Stimulated activated CD4-positive, alpha-beta T cell treated with anti-CD3 and anti-CD28 coated beads, Interleukin-1b, Interleukin-23, amount 100 ng/mL, for 4 hours (primary cell): ENCODE data around the gene LRIG3.
"Not testable (repeated sequence)": the region's sequence is repeated elsewhere in the genome, so short reads cannot be mapped to it uniquely, and the experiment has no call there.

Experiments
- DNase-seq, 2 donors: peaks; one replicate each; pipeline ENCODE4 v3.0.0-alpha.2; 2020; ENCODE audit warnings: low read depth in 2 of 2

Gene LRIG3, protein sequence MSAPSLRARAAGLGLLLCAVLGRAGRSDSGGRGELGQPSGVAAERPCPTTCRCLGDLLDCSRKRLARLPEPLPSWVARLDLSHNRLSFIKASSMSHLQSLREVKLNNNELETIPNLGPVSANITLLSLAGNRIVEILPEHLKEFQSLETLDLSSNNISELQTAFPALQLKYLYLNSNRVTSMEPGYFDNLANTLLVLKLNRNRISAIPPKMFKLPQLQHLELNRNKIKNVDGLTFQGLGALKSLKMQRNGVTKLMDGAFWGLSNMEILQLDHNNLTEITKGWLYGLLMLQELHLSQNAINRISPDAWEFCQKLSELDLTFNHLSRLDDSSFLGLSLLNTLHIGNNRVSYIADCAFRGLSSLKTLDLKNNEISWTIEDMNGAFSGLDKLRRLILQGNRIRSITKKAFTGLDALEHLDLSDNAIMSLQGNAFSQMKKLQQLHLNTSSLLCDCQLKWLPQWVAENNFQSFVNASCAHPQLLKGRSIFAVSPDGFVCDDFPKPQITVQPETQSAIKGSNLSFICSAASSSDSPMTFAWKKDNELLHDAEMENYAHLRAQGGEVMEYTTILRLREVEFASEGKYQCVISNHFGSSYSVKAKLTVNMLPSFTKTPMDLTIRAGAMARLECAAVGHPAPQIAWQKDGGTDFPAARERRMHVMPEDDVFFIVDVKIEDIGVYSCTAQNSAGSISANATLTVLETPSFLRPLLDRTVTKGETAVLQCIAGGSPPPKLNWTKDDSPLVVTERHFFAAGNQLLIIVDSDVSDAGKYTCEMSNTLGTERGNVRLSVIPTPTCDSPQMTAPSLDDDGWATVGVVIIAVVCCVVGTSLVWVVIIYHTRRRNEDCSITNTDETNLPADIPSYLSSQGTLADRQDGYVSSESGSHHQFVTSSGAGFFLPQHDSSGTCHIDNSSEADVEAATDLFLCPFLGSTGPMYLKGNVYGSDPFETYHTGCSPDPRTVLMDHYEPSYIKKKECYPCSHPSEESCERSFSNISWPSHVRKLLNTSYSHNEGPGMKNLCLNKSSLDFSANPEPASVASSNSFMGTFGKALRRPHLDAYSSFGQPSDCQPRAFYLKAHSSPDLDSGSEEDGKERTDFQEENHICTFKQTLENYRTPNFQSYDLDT

GRCh38 chr12:58920102-58920960 is at the start of gene LRIG3:
Gene LRIG3, minus strand, starts transcription at chr12:58920504. Its CDS starts 269 bp downstream, at chr12:58920235.
- no peak for DNase-seq

GRCh38 chr12:58969237-58969636 is 48.9 kb upstream of the LRIG3 start:
- DNase-seq = no peak

DNA sequence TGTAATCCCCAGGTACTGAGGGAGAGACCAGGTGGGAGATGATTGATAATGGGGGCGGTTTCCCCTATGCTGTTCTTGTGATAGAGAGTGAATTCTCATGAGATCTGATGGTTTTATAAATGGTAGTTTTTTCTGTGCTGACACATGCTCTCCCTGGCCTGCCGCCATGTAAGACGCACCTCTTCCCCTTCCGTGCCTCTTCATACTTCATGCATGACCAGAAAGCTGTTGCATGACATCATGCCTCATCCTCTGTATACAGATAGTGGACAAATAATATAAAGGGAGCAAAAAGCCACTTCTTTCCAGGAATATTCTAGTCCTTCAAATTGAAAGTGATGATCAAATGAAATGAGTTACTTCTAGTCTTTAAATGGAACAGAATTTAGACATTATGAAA is 47.3 kb upstream of the LRIG3 start:
- DNase-seq = no peak

- DNase-seq = no peak
Measured at GRCh38 chr12:58966939-58967338, 46.6 kb upstream of the LRIG3 start.

- DNase-seq = no peak
Measured at GRCh38 chr12:58965568-58965967, 45.3 kb upstream of the LRIG3 start.

GRCh38 chr12:58963844-58964243 is 43.5 kb upstream of the LRIG3 start:
- DNase-seq = no peak

GRCh38 chr12:58961906-58962305 is 41.6 kb upstream of the LRIG3 start:
- no peak for DNase-seq

- no peak for DNase-seq
Measured at GRCh38 chr12:58961166-58961565, 40.9 kb upstream of the LRIG3 start.

DNA sequence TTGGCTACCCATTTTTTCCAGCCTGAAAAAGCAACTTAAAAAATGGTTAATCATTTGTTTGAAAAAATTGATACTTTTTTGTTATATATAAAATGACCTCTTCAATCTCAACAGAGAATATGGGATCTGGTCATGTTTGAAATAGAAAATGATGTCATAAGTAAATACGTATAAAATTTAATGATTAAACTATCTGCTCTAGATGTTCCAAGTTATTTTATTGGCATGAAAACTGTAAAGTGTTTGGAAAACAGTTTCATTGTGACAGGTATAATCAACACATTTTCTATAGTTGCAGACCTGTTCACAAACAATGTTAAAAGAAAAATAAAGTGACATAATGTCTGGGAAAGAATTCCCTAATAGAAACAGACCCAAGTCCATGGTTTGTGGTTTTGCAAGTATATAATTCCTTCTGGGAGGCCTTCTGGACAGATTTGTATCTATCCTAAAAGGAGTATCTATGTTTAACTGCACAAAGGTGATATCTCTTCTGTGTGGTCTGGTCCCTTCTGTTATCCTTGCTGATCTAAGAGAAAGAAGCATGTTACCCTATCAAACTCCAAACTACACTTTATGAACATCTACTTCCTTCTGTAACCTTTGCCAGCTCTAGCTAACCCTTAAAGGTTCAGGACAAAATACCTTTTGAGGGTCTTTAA is 39.5 kb upstream of the LRIG3 start:
- DNase-seq = no peak

DNA sequence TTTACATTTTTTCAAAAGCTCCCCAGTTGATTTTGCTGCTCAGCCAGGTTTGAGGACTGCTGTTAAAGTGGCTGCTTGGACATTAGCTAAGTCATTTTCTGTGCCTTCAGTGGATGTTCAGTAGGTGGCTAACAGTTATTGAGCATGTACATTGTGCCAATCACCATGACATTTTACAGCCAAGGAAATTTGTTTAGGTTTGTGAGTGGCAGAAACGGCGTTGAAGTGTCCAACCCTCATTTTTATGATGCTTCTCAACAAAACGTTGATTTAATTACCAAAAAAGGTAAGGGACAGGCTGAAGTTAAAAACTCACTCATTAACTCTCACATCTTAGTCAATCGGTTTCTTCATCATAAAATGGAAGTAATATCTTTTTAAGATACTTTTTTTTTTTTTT is 37.0 kb upstream of the LRIG3 start:
- DNase-seq = no peak

DNA sequence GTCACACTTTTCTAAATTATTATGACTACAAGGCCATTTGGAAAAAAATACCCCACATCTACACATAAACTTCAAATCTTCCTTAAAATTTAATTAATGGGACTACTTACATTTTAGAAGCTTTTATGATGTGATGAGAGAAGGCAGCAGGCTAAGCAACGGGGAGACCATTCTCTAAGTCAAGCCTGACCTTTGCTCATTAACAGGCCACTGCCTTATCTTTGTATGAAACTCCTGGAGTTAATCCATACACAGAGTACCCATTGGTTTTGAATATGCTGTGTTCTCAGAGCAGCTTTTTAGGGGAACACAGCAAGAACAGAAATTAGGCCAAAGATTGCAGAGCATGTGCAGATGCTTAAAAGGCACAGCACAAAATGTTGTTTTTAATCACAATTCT is 35.5 kb upstream of the LRIG3 start:
- no peak for DNase-seq

- DNase-seq = no peak
Measured at GRCh38 chr12:58954002-58954401, 33.7 kb upstream of the LRIG3 start.

DNA sequence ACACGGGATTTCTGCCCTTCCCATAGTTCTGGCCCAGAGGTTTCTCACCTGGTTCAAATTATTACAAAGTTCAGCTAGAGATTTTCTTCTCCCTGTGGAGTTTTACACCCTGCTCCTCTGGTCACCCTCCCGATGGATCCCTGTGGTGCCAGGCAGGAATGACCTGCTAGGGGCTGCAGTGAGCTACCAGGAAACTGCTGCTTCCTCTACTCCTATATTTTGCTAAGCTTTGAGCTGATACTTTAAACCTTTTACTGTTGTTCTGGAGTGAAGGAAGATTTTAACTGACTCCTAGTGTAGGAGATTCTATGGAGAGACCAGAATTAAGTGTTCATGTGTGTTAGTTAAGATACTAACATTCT is 30.4 kb upstream of the LRIG3 start:
- no peak for DNase-seq

- DNase-seq = not testable (repeated sequence)
Measured at GRCh38 chr12:58949954-58950738, 29.8 kb upstream of the LRIG3 start.

- no peak for DNase-seq
Measured at GRCh38 chr12:58943079-58943478, 22.8 kb upstream of the LRIG3 start.

GRCh38 chr12:58942345-58942744 is 22.0 kb upstream of the LRIG3 start:
- DNase-seq = no peak

GRCh38 chr12:58939399-58940100 is 19.2 kb upstream of the LRIG3 start:
- DNase-seq = no peak

DNA sequence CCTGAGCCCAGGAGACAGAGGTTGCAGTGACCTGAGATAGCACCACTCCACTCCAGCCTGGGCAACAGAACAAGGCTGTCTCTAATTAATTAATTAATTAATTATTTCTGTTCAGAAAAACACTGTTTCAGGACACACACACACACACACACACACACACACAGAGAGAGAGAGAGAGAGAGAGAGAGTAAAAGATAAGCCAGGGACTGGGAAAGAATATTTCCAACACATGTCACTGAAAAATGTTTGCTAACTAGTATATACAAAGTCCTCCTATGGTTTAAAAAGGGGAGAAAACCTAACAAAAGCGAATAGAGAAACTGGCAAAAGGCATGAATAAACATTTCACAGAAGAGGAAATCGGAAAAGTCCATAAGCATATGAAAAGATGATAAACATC is 18.1 kb upstream of the LRIG3 start:
- DNase-seq = no peak

DNA sequence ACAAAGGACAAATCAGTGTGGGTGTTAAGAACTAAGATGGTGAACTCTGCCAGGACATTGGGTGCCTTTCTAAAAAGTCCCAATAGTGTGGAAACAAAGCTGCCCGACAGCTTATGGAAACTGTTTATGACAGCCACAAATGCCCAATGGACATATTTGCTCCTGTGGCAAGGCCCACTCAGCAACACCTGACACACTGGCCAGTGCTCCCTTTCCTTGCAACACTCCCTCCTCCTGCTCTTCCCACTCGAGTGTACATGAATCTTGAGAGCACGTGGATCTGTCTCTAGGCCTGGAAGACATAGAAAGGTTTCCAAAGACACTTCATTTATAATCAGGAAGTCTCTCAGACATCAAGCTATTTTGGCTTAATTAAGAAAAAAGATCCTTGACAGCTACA is 14.2 kb upstream of the LRIG3 start:
- no peak for DNase-seq
